Measurements from ENCODE around the gene TBC1D13. TPM values are rescaled to one million over a fixed set of nuclear protein-coding genes. Genes with fewer than 3 reads are reported as not detected.
A peak's percentile ranks its signal among the peaks of the same experiment; 100 is the strongest.

The TBC1D13 gene
- total and polyA plus RNA-seq, 2 donors (not counting 1 experiment from before 2014, with no cell fraction given): 28.8 to 29.1 TPM

- H3K27me3 ChIP-seq (replicated peaks in 1 of 4; ENCODE audit: control extremely low read depth in 1 of 4, control insufficient read depth in 3 of 4, insufficient read depth in 4 of 4, low read length in 3 of 4): no peaks in the 10 kb centered on the region
- peak overlapping the region; percentile 77 for H3K4me2 ChIP-seq (replicated peaks; ENCODE audit: low read depth, low read length, poor library complexity, severe bottlenecking)
- TF ChIP-seq EZH2 (IDR thresholded peaks at IDR 0.05; ENCODE audit: borderline replicate concordance, insufficient read depth, low read depth, low read length, poor library complexity, severe bottlenecking) (no peak), CTCF (IDR thresholded peaks at IDR 0.05) (no peak)
- peak overlapping the region; percentile 89 for H3K9ac ChIP-seq (ENCODE audit: low read length)
- Mint-ChIP-seq H3K4me1 (peaks cover 25% of the 10 kb centered on the region), H3K9me3 (ENCODE audit: insufficient read depth) (no peaks in the 10 kb centered on the region), H3K4me3 (peak overlapping the region; percentile 97), H3K27me3 (no peaks in the 10 kb centered on the region), H3K27ac (peak overlapping the region; percentile 96)
- no peaks in the 10 kb centered on the region for H4K20me1 ChIP-seq (ENCODE audit: control insufficient read depth, insufficient read depth, low read length, poor library complexity, severe bottlenecking)
- peak overlapping the region; percentile 69 to 96 (median 77) for H3K4me3 ChIP-seq (ENCODE audit: control extremely low read depth in 1 of 5, extremely low read depth in 1 of 5, insufficient read depth in 1 of 5, low read depth in 2 of 5, low read length in 4 of 5)
- ATAC-seq (ENCODE audit: low read depth) (no peak), DNase-seq (no peak)
- CTCF ChIA-PET: interaction anchor here (0.9 to 2.1 kb wide), 3 partner anchors 12 to 48 kb away, joined by 3 to 5 read pairs (median 3); partner anchors contain the start of gene ENDOG
- POLR2A ChIA-PET: interaction anchor here (1.1 kb wide), 2 partner anchors 18 to 46 kb away, joined by 3 read pairs; no protein-coding TSS in a partner anchor
- intact Hi-C loops (cut with micrococcal nuclease): loop anchor here (1.0 to 5.0 kb wide), 5 partner anchors 48 to 314 kb away; partner anchors contain the start of genes DYNC2I2, ENDOG, LRRC8A and ODF2
- peaks cover 0 to 3% (median 0%) of the 10 kb centered on the region in 3 donors for H3K9me3 ChIP-seq (ENCODE audit: control extremely low read depth in 1 of 3, control insufficient read depth in 2 of 3, insufficient read depth in 1 of 3, low read length in 2 of 3)
- H3K36me3 ChIP-seq (replicated peaks in 1 of 2; ENCODE audit: control extremely low read depth in 1 of 2, control insufficient read depth in 1 of 2, extremely low read depth in 1 of 2, insufficient read depth in 2 of 2, low read length in 1 of 2): peaks cover 0 to 7% of the 10 kb centered on the region in 2 experiments
- WGBS (ENCODE audit: insufficient coverage): 90% methylated on average over 9 of the region's 11 CpGs
- peak overlapping the region; percentile 80 to 93 for H3K27ac ChIP-seq (ENCODE audit: low read length in 2 of 2)
- H3K4me1 ChIP-seq (ENCODE audit: control insufficient read depth in 2 of 2, insufficient read depth in 2 of 2, low read length in 2 of 2): peaks cover 9 to 19% of the 10 kb centered on the region in 2 donors
- H2AFZ ChIP-seq (ENCODE audit: insufficient read depth, low read depth, low read length, poor library complexity, severe bottlenecking): peak overlapping the region; percentile 92
- peaks cover 43% of the 10 kb centered on the region for H3K79me2 ChIP-seq (ENCODE audit: control insufficient read depth, insufficient read depth, low read length)
These were observed 16.6 kb upstream of the TBC1D13 start for GRCh38 chr9:128770286-128771030.

Data from B cell (primary cell).